Panc1 (cell line): ENCODE measurements around the gene SLC30A1. TPM values are rescaled to one million over a fixed set of nuclear protein-coding genes. Genes with fewer than 3 reads are reported as not detected.

Experiments
- ATAC-seq: fragments of 200-7000 bp; cut with Tn5 transposase; 2 replicates; pipeline ENCODE4 v1.9.1; 2020; ENCODE audit warnings: mild to moderate bottlenecking, moderate library complexity
- BruUV-seq: library from RNA; stranded (reverse); fragments of 400-500 nt; replicated peaks from 2 replicates; lab custom pipeline; 2021; lab: Mats Ljungman, UMichigan
- CTCF ChIA-PET: fragments of 300-600 bp; sonication (Branson Sonifier 250); formaldehyde crosslinking; loops from one replicate; lab custom pipeline; 2022; ENCODE audit warnings: antibody characterized with exemption; lab: Charles Lee
- POLR2A ChIA-PET: fragments of 300-600 bp; sonication (Branson Sonifier 250); formaldehyde crosslinking; loops from one replicate; lab custom pipeline; 2022; ENCODE audit warnings: antibody characterized with exemption; lab: Charles Lee
- DNase-seq: peaks from one replicate; pipeline ENCODE4 v3.0.0-alpha.2; 2010; ENCODE audit warnings: low read depth, low spot score
- H3K27ac ChIP-seq: 2 replicates; pipeline ENCODE4 v1.5.1; 2011; ENCODE audit warnings: mild to moderate bottlenecking, low read length, inconsistent platforms
- H3K27me3 ChIP-seq: fragments of 200-500 bp; sonication (Bioruptor generic); 2 replicates; pipeline ENCODE4 v1.6.0; 2014; ENCODE audit warnings: low read length, inconsistent platforms; ENCODE audit not compliant: control insufficient read depth, insufficient read depth
- H3K36me3 ChIP-seq: fragments of 200-500 bp; sonication (Bioruptor generic); 2 replicates; pipeline ENCODE4 v1.5.1; 2014; ENCODE audit warnings: inconsistent platforms, mild to moderate bottlenecking, low read length, moderate library complexity; ENCODE audit not compliant: control insufficient read depth, insufficient read depth
- H3K4me1 ChIP-seq: 2 replicates; pipeline ENCODE4 v1.5.1; 2011; ENCODE audit warnings: inconsistent platforms, mild to moderate bottlenecking, low read length, moderate library complexity; ENCODE audit not compliant: control insufficient read depth, insufficient read depth
- H3K4me3 ChIP-seq, 2 experiments: 2 replicates each; pipeline ENCODE4 v1.5.1; 2011 to 2012; ENCODE audit warnings: low read depth in 2 of 2, low read length in 2 of 2, mild to moderate bottlenecking in 2 of 2, inconsistent platforms in 1 of 2, moderate library complexity in 1 of 2
- H3K9me3 ChIP-seq: fragments of 200-500 bp; sonication (Bioruptor generic); 2 replicates; pipeline ENCODE4 v1.5.1; 2014; ENCODE audit warnings: low read depth, mild to moderate bottlenecking, inconsistent platforms, low read length, moderate library complexity; ENCODE audit not compliant: control insufficient read depth, insufficient read depth
- POLR2AphosphoS5 ChIP-seq: IDR thresholded peaks from 2 replicates; pipeline ENCODE4 v1.6.1; 2012; ENCODE audit warnings: mild to moderate bottlenecking, low read depth, low read length, moderate library complexity
- SIN3A ChIP-seq: IDR thresholded peaks from 2 replicates; pipeline ENCODE4 v1.6.1; 2012; ENCODE audit warnings: low read depth, mild to moderate bottlenecking, low read length, moderate library complexity, borderline replicate concordance; ENCODE audit not compliant: insufficient read depth
- TCF7L2 ChIP-seq: IDR thresholded peaks from 2 replicates; pipeline ENCODE4 v1.6.1; 2011; ENCODE audit warnings: mild to moderate bottlenecking, low read depth, low read length, inconsistent platforms
- in situ Hi-C: cut with HindIII; loops from 2 replicates; pipeline ENCODE4 v1.10.0; 2016; ENCODE audit warnings: low sequenced_read_pairs, low pct_unique_long_range_greater_than_20kb
- intact Hi-C: fragments of 100-400 bp; cut with micrococcal nuclease; formaldehyde crosslinking; loops from one replicate; pipeline ENCODE4 v1.10.0; 2022; ENCODE audit not compliant: unreplicated experiment
- total RNA-seq: library from RNA; stranded (reverse); gene quantifications from one replicate; pipeline ENCODE4 v1.2.1, GENCODE V29; 2021; ENCODE audit not compliant: unreplicated experiment
- TF ChIP-seq, protein P1 (sequence below): fragments of 450-650 bp; IDR thresholded peaks from 2 replicates; pipeline ENCODE4 v1.5.1; 2017; ENCODE audit warnings: mild to moderate bottlenecking
- TF ChIP-seq, protein P2 (sequence below), 2 experiments: IDR thresholded peaks; 2 replicates each; pipeline ENCODE4 v1.6.1; 2011 to 2012; ENCODE audit warnings: low read depth in 2 of 2, control low read depth in 1 of 2, low read length in 1 of 2, mild to moderate bottlenecking in 1 of 2, moderate library complexity in 1 of 2; ENCODE audit not compliant: insufficient read depth in 1 of 2

Gene SLC30A1
- total RNA-seq, 1 experiment from 2014 or later, result 34.5 TPM

DNA sequence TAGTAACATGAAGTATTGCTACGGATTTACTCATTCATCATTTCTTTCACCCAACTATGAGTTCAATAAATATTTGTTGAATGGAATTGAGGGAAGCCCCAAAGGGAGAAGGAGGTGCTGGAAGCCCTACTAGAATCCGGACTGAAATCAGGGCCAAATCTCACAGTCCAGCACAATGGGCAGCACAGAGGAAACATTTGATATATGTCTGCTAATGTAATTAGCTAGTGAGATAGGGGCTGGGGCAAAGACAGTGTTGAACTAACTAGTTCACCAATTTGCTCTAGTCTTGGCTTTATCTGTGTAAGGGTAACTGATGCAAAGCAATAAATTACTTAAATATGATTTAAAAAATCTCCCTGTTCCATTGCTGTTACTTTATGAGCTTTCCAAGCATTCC is 26.1 kb upstream of the SLC30A1 start:
- Histone ChIP-seq H3K27ac (no peak overlapping the region), H3K9me3 (no peaks in the 10 kb centered on the region), H3K27me3 (no peaks in the 10 kb centered on the region), H3K4me3 (no peak overlapping the region), H3K36me3 (no peaks in the 10 kb centered on the region), H3K4me1 (peaks cover 4% of the 10 kb centered on the region)
- in situ Hi-C loops, result no loop called here
- no peak for DNase-seq
- BruUV-seq, result no TSS peak
- ChIA-PET CTCF (interaction anchor here (0.6 kb wide), 1 partner anchor 285 kb away, joined by 3 read pairs; no protein-coding TSS in a partner anchor), POLR2A (interaction anchor here (0.6 to 1.6 kb wide), 2 partner anchors 20 to 51 kb away, joined by 3 read pairs; no protein-coding TSS in a partner anchor)
- TF ChIP-seq, protein P1, sequence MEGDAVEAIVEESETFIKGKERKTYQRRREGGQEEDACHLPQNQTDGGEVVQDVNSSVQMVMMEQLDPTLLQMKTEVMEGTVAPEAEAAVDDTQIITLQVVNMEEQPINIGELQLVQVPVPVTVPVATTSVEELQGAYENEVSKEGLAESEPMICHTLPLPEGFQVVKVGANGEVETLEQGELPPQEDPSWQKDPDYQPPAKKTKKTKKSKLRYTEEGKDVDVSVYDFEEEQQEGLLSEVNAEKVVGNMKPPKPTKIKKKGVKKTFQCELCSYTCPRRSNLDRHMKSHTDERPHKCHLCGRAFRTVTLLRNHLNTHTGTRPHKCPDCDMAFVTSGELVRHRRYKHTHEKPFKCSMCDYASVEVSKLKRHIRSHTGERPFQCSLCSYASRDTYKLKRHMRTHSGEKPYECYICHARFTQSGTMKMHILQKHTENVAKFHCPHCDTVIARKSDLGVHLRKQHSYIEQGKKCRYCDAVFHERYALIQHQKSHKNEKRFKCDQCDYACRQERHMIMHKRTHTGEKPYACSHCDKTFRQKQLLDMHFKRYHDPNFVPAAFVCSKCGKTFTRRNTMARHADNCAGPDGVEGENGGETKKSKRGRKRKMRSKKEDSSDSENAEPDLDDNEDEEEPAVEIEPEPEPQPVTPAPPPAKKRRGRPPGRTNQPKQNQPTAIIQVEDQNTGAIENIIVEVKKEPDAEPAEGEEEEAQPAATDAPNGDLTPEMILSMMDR, result no peak
- TF ChIP-seq, protein P2, sequence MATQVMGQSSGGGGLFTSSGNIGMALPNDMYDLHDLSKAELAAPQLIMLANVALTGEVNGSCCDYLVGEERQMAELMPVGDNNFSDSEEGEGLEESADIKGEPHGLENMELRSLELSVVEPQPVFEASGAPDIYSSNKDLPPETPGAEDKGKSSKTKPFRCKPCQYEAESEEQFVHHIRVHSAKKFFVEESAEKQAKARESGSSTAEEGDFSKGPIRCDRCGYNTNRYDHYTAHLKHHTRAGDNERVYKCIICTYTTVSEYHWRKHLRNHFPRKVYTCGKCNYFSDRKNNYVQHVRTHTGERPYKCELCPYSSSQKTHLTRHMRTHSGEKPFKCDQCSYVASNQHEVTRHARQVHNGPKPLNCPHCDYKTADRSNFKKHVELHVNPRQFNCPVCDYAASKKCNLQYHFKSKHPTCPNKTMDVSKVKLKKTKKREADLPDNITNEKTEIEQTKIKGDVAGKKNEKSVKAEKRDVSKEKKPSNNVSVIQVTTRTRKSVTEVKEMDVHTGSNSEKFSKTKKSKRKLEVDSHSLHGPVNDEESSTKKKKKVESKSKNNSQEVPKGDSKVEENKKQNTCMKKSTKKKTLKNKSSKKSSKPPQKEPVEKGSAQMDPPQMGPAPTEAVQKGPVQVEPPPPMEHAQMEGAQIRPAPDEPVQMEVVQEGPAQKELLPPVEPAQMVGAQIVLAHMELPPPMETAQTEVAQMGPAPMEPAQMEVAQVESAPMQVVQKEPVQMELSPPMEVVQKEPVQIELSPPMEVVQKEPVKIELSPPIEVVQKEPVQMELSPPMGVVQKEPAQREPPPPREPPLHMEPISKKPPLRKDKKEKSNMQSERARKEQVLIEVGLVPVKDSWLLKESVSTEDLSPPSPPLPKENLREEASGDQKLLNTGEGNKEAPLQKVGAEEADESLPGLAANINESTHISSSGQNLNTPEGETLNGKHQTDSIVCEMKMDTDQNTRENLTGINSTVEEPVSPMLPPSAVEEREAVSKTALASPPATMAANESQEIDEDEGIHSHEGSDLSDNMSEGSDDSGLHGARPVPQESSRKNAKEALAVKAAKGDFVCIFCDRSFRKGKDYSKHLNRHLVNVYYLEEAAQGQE (IDR thresholded peaks at IDR 0.05; ENCODE audit: insufficient read depth in 1 of 2, low read depth in 2 of 2, low read length in 1 of 2), result no peak
- TF ChIP-seq SIN3A, result no peak
- TF ChIP-seq TCF7L2, result no peak
- TF ChIP-seq POLR2AphosphoS5, result no peak
- intact Hi-C loops, result no loop called here
- no peak for ATAC-seq

DNA sequence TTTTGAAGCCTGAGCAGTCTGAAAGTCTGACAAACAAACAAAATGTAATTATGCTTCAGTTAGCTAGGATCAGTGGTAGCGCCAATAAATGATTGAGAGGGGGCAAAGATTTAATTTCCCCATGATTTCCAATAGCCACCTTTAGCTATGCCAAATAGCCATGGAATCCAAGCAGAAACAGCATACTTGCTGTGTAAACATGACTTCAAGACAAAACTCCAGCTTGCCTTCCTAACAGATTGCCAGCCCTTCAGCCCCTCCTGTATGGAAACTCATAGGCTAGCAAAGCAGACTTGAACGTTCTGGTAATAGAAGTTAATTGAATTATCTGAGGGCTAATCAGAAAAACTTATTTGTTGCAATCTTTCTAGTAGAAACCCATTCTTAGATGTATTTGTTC is 25.6 kb upstream of the SLC30A1 start:
- ATAC-seq, result no peak
- no peaks in the 10 kb centered on the region for H3K9me3 ChIP-seq
- H3K4me1 ChIP-seq, result peaks cover 4% of the 10 kb centered on the region
- POLR2A ChIA-PET, result interaction anchor here (0.6 to 1.6 kb wide), 2 partner anchors 20 to 51 kb away, joined by 3 read pairs; no protein-coding TSS in a partner anchor
- no peaks in the 10 kb centered on the region for H3K27me3 ChIP-seq
- DNase-seq, result no peak
- no peaks in the 10 kb centered on the region for H3K36me3 ChIP-seq
- CTCF ChIA-PET, result no interaction called here
- no TSS peak for BruUV-seq
- TF ChIP-seq, protein P1, result no peak
- TF ChIP-seq TCF7L2 (no peak), SIN3A (no peak)
- TF ChIP-seq, protein P2 (IDR thresholded peaks at IDR 0.05; ENCODE audit: insufficient read depth in 1 of 2, low read depth in 2 of 2, low read length in 1 of 2), result no peak
- no peak overlapping the region; the same call in 1 of the 2 replicates for H3K27ac ChIP-seq
- intact Hi-C loops, result no loop called here
- in situ Hi-C loops, result no loop called here
- no peak overlapping the region for H3K4me3 ChIP-seq
